ENCODE results near the gene CHRNB2. TPM values are rescaled to one million over a fixed set of nuclear protein-coding genes. Genes with fewer than 3 reads are reported as not detected.

Gene CHRNB2
- total RNA-seq, 1 experiment from 2014 or later: 1.8 TPM

DNA sequence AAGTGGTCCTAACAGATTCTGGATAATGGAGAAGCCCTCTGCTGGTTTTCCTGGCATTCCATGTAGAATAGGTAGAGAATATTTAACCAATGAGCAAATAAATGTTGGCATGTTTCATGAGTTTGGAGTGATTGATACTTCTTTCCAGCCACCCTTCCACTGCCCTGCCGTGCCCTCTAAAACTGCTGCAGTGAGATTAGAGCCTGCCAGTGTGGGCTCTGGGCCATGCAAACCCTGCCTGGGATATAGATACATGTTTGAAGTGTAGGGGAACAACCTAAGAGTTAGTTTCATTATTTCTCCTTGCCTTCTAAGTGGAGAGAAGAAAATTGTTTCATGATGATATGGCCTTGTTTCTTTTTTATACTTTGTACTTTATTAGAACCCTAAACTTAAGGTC is 19.6 kb upstream of the CHRNB2 start:
- H4K8ac ChIP-seq (replicated peaks; ENCODE audit: insufficient read length, low read depth, low read length): no peak overlapping the region
- H2BK5ac ChIP-seq (ENCODE audit: insufficient read length, low read length): no peak overlapping the region
- Mint-ChIP-seq H3K27me3 (ENCODE audit: low read depth) (no peaks in the 10 kb centered on the region), H3K27ac (peak overlapping the region in 1 of 3 experiments; percentile 22; a peak in 1 of 7 replicates), H3K36me3 (ENCODE audit: insufficient read depth in 1 of 3, low read depth in 3 of 3) (peaks cover 30 to 47% (median 40%) of the 10 kb centered on the region in 3 experiments), H3K4me3 (no peak overlapping the region), H3K4me1 (peaks cover 2 to 3% of the 10 kb centered on the region in 2 experiments), H3K9me3 (no peaks in the 10 kb centered on the region)
- no peak overlapping the region for H2AFZ ChIP-seq (ENCODE audit: low read length)
- no peak overlapping the region for H3K18ac ChIP-seq (ENCODE audit: insufficient read length, low read depth, low read length)
- H2BK15ac ChIP-seq (ENCODE audit: low read depth, low read length): no peak overlapping the region
- no CpG with 5 or more reads among the region's 1 CpG for WGBS (ENCODE audit: extremely low coverage, insufficient read length, low lambda C conversion rate)
- H3K4ac ChIP-seq (ENCODE audit: low read depth, low read length): no peak overlapping the region
- H3K4me1 ChIP-seq (ENCODE audit: insufficient read depth, low read length): no peaks in the 10 kb centered on the region
- no peak for DNase-seq
- H3K9me3 ChIP-seq (ENCODE audit: control insufficient read depth, low read depth, low read length): no peaks in the 10 kb centered on the region
- H2BK120ac ChIP-seq (ENCODE audit: low read depth, low read length, poor library complexity, severe bottlenecking): no peak overlapping the region
- H3K27me3 ChIP-seq (ENCODE audit: insufficient read depth, low read length): no peaks in the 10 kb centered on the region
- no peak overlapping the region for H2BK12ac ChIP-seq (ENCODE audit: insufficient read length, low read depth, low read length)
- H3T11ph ChIP-seq (ENCODE audit: low read length): no peak overlapping the region
- H4K5ac ChIP-seq (ENCODE audit: insufficient read length, low read depth, low read length): no peak overlapping the region
- no peak overlapping the region for H3K9ac ChIP-seq (ENCODE audit: extremely low read depth, insufficient read length, low read length)
- no peak for TF ChIP-seq CTCF (conservative IDR thresholded peaks at IDR 0.05)
- H4K20me1 ChIP-seq (ENCODE audit: control insufficient read depth, insufficient read depth, insufficient read length): no peaks in the 10 kb centered on the region
- no peak overlapping the region for H4K91ac ChIP-seq (ENCODE audit: insufficient read length, low read depth, low read length)
- no peak overlapping the region for H3K4me2 ChIP-seq (ENCODE audit: insufficient read depth, insufficient read length, low read length)
- H3K14ac ChIP-seq (ENCODE audit: insufficient read depth, low read length): no peak overlapping the region
- no peak overlapping the region for H2BK20ac ChIP-seq (ENCODE audit: low read depth, low read length, poor library complexity, severe bottlenecking)
- H3K27ac ChIP-seq (ENCODE audit: insufficient read length, low read depth, low read length): no peak overlapping the region
- H3K23ac ChIP-seq (ENCODE audit: insufficient read length, low read depth, low read length): no peak overlapping the region
- H3K79me1 ChIP-seq (ENCODE audit: insufficient read depth, low read depth, low read length, poor library complexity, severe bottlenecking): no peaks in the 10 kb centered on the region
- H3K56ac ChIP-seq (ENCODE audit: insufficient read length, low read depth, low read length): no peak overlapping the region
- H3K23me2 ChIP-seq (ENCODE audit: insufficient read length, low read depth, low read length, poor library complexity, severe bottlenecking): no peaks in the 10 kb centered on the region
- no peak overlapping the region for H2AK5ac ChIP-seq (ENCODE audit: insufficient read length, low read length)
- H3K79me2 ChIP-seq (ENCODE audit: insufficient read depth, low read length): no peaks in the 10 kb centered on the region
